Adrenal gland (tissue), 5 donors: ENCODE results near the gene GRIA3.

Experiments
- POLR2A ChIP-seq, 2 donors: fragments of 450-650 bp; IDR thresholded peaks; one replicate each; pipeline ENCODE4 v1.6.1; 2017; ENCODE audit warnings: antibody characterized with exemption in 2 of 2, mild to moderate bottlenecking in 2 of 2, moderate library complexity in 1 of 2
- TF ChIP-seq, protein P1 (sequence below), 6 experiments: fragments of 450-650 bp in 4 of 6; fragments of 200-600 bp in 2 of 6; sonication (generic) in 1 of 6; IDR thresholded peaks; 1 replicate in 5 of 6; 2 replicates in 1 of 6; pipeline versions ENCODE4 v1.5.1 to v1.8.0; 2016 to 2021; ENCODE audit warnings: antibody characterized with exemption in 6 of 6, mild to moderate bottlenecking in 2 of 6, moderate library complexity in 1 of 6
- donor health status: DM: no; HTN: no; CAD: no.

DNA sequence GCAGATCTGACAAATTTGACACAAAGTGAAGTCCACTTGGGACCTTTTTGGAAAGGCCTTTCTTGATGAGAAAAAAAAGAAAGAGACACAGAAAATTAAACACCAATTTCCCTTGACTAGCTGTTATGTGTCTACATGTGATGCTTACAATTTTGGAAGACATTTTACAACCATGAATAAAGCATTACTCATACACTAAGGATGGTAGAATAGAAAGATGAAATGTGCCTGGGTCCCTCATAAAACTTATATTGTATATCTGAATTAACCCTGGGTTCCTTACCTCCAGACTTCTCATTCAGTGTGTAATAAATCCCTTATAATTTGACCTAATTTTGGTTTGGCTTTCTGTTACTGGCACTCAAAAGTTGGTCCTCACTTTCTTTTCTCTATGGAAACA lies 16.5 kb upstream of the GRIA3 start:
- TF ChIP-seq, protein P1, sequence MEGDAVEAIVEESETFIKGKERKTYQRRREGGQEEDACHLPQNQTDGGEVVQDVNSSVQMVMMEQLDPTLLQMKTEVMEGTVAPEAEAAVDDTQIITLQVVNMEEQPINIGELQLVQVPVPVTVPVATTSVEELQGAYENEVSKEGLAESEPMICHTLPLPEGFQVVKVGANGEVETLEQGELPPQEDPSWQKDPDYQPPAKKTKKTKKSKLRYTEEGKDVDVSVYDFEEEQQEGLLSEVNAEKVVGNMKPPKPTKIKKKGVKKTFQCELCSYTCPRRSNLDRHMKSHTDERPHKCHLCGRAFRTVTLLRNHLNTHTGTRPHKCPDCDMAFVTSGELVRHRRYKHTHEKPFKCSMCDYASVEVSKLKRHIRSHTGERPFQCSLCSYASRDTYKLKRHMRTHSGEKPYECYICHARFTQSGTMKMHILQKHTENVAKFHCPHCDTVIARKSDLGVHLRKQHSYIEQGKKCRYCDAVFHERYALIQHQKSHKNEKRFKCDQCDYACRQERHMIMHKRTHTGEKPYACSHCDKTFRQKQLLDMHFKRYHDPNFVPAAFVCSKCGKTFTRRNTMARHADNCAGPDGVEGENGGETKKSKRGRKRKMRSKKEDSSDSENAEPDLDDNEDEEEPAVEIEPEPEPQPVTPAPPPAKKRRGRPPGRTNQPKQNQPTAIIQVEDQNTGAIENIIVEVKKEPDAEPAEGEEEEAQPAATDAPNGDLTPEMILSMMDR (IDR thresholded peaks at IDR 0.05): no peak
- no peak for TF ChIP-seq POLR2A (IDR thresholded peaks at IDR 0.05)
